HG03469 (cell line): Measurements from ENCODE around the gene HSPA12A.
A peak's percentile ranks its signal among the peaks of the same experiment; 100 is the strongest.

Experiments used
- ATAC-seq: cut with Tn5 transposase; IDR thresholded peaks from one replicate; pipeline ENCODE4 v1.9.1; 2021; ENCODE audit warnings: mild to moderate bottlenecking, moderate library complexity, moderate number of reproducible peaks; ENCODE audit not compliant: unreplicated experiment

Gene HSPA12A, protein sequence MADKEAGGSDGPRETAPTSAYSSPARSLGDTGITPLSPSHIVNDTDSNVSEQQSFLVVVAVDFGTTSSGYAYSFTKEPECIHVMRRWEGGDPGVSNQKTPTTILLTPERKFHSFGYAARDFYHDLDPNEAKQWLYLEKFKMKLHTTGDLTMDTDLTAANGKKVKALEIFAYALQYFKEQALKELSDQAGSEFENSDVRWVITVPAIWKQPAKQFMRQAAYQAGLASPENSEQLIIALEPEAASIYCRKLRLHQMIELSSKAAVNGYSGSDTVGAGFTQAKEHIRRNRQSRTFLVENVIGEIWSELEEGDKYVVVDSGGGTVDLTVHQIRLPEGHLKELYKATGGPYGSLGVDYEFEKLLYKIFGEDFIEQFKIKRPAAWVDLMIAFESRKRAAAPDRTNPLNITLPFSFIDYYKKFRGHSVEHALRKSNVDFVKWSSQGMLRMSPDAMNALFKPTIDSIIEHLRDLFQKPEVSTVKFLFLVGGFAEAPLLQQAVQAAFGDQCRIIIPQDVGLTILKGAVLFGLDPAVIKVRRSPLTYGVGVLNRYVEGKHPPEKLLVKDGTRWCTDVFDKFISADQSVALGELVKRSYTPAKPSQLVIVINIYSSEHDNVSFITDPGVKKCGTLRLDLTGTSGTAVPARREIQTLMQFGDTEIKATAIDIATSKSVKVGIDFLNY

DNA sequence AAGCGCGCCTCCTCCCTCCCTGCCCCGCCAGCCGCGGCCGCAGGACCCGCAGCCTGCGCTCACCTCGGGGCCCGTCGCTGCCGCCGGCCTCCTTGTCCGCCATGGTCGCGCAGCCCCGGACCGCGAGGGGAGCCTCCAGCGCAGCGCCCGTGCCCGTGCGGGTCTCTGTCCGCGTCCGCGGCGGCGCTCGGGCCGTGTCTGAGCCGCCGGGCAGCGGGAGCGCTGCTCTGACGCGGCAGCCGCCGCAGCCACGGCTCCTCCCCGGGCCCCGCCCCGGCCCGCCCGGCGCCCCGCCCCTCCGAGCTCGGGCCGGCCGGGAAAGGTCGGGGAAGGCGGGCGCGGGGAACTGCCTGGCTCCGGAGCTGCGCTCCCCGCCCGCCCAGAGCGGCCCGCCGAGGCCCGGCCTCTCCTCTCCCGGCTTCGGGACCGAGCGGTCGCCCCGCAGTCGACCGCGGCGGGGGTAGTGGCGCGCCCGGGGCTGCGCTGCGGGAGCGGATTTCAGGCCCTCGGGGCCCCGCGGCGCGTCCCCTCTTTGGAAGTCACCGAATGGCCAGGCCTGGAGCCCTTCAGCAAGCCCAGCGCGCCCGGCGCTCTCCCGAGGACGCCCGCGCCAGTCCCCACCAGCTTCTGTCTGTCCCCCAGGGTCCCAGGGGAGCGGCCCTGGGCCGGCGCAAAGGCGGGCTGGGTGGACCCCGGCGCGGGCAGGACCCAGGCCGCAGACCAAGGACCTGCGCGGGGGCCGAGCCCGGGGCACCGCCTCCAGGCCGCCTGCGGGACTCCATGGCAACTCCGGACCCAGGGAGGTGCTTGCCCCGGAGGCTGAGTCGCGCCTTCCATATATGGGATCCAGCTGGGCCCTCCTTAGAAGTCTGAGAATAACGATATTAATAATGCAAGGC lies at the start of gene HSPA12A:
Gene HSPA12A, minus strand, starts transcription at position 200 of the 899 bp plus-strand sequence. Its CDS starts 97 bp downstream, at position 103.
- ATAC-seq: peak; percentile 87

DNA sequence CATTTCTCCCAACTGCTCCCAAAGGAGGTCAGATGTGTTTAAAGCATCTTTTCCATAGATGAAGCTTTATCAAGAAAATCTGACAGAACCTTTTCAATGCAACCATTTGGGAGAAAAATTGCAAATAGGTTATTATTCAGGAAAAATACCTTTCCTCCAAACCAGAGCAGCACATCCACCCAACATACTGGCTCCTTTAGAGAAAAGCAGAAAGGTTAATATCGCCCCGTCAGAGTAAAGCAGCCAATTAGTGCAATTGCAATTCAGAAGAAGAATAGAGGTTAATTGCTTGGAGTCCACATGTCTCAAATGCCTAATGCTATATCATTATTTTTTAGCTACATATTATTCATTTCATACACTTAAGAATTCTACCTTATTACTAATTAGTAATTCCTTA lies 48.9 kb upstream of the HSPA12A start:
- ATAC-seq: no peak

DNA sequence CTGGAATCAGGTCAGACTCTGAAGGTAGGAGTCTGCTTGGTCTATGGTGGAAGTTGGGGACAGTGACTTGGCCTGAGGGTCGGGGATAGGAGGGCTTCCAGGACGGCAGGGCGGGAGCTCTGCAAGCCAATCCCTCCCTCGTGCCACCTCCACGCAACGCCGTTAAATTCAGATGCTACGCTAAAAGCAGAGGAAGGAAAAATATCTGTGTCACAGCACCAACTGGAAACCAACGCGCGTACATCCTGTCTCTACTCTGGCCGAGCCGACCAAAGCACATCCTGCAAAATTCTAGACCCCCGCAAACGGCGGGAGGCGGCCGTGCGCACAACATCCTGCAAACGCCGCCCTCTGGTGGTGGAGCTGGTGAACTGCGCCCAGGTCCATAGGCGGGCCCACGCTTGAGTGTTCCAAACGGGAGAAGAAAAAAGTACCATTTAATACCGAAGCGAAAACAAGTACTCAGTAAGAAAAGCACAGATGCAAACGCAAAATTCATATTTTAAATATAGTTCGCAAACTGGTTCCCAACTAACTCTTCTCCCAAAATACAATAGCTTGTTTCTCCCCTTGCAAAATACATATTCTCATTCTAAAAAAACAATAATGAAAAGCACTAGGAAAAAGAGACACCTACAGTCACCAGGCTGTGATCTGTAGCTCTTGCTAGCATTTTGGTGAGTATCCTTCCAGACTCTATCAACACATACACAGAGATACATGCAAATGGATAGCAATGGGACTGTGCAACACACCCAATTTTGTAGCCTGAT lies 45.7 kb upstream of the HSPA12A start:
- no peak for ATAC-seq

DNA sequence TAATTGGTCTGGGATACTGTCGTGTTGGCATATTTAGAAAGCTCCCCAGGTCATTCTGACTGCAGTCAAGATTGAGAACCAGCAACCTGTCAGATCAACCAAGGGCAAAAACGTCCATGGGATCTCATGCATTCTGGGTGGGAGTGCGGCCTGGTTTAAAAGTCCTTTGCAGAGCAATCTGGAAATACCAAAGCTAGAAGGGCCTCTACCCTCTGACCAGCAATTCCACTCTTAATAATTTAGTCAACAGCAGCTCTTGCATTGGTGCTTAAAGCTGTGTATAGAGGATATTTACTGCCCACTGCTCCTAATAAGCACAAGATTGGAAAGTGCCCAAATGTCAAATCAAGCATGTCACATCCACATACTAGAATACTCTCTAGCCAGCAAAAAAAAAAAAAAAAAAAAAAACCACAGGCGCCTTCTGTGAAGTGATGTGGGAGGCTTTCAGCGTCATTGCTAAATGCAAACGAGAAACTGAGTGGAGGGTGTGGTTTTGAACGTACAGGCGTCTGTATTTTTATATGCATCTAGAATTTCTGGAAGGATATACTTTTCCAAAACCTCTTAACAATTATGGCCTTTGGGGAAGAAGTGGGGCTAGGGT lies 44.8 kb upstream of the HSPA12A start:
- ATAC-seq: no peak

DNA sequence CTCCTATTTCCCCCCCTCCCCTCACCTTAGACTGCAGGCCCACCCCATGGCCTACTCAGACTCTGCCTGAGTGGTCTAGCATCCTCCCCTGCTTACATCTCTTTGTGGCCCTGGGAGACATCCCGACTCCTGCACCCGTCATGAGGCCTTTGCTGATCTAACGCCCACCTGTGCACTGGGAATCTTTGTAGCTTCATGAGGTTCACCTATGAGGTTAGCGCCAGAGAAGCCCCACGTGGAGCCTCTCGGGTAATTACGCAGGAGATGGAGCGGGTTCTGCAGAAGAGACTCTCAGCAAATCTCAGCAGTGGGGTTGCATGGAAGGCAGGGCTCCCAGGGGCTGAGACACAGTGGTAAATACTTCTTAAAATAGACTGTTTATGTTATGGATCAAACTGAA lies 43.5 kb upstream of the HSPA12A start:
- ATAC-seq: no peak

DNA sequence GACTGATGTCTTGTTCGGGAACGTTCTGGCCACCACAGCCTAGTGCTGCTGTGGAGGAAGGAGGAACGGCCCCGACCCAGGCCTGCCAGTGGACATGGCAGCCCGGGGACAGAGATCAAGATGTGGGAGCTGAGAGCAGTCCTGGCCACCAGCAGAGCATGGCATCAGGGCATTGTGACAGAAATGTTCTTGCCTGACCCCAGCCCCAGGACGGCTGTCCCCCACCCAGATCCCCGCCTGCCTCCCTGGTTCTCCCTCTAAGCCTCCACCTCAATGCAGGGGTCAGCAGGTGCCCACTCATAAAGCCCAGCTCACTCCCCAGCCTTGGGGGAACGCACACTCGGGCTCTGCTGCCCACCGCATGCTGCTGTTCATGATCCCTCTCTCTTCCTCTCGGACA lies 42.9 kb upstream of the HSPA12A start:
- no peak for ATAC-seq

DNA sequence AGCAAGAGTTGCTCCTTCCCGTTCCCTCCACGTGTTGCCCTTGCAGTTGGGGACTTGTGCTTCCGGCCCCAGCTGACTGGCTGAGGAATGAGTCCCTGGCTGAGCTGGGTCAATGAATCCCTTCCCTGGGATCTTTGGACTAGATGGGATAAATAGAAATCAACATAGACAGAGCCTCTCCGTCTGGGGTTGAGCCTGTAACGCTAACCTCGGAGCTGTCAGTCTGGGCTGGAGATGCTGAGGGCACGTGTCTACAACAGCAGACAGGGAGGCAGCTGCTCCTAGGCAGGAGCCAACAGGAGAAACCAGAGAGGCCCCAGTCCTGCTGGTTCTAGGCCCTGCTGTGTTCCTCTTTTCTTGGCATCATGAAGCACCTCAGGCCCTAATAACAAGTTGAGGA lies 42.3 kb upstream of the HSPA12A start:
- no peak for ATAC-seq

DNA sequence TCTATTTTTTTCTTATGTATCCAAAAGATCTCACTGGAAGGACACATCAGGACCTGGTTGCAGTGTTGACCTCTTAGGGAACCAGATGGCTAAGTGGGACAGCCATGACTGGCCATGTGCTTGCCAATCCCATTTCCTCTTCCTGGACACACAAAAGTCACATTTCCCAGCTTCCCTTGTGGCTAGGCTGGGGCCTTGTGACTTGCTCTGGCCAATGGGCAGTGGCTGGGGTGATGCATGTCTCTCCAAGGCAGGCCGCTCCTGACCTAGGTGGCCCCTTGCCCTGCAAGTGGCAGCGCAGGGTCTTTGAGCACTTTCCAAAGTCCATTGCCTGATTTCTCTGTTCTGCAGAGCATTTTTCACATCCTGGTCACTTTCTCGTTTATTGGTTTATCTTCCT lies 41.7 kb upstream of the HSPA12A start:
- ATAC-seq: no peak

DNA sequence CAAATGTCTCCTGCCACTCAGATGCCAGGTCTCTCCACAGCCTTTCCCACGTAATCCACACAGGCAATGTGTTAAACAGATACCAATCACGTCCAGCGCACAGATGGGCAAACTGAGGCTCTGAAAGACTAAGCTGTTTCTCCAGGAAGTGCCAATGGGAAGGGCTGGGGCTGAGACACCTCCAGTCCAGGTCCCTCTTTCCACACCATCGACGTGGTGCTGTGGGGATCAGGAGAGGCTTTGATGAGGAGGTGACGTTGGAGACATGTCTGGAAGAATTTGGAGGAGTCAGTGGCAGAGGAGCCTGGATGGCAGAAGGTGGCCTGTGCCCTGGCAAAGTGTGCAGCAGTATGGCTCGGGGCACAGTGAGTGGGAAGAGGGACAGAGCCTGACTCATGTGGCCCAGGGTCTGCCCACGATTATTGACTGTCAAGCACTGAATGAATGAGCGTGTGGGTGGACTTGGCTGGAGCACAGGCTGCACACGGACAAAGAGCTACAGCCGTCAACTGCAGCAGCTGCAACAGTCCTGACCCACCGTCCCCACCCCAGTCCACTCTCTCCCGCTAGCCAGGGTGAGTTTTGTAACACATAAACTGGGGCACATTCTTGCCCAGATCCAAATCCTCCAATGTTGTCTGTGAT lies 40.8 kb upstream of the HSPA12A start:
- no peak for ATAC-seq

DNA sequence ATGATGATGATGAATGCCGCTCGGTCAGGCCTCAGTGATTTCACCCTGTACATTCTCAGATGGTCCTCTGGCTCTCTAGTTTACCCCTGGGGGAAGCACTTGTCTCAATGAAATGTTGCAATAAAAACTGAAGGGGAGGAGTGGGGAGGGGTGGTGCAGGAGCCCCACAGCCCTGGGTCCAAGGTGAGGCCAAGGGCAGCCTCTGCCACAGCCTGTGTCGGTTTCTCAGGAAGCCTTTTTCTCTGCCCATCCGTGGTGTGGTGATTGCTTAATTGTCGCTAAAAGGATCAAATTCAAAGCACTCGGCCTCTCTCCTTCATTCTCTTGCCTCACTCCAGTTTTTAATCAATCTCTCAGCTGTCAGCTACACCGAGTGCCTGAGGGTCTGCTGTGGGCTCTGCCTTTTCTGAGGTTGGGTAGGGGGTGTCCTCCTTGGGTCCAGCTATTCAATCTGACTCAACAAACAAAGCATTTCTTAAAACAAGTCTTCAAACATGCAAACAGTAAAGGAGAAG lies 39.1 kb upstream of the HSPA12A start:
- ATAC-seq: no peak

DNA sequence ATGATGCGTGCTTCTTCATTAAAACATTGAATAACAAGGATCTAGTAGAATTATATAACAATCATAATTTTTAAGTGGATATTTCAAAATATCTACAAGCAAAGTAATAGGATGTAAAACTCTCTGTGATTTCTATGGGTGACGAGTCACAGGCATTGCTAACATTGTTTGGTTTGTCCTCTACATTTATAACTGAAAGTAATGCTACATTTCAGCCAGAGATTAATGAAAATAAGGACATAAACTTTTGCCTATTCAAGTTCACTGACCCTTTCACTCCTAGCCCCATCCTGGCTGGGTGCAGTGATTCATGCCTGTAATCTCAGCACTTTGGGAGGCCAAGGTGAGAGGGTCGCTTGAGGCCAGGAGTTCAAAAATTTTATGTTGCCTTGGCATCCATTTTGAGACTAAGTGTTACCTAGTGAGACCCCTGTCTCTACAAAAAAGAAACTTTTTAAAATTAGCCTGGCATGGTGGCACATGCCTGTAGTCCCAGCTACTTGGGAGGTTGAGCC lies 38.4 kb upstream of the HSPA12A start:
- no peak for ATAC-seq

DNA sequence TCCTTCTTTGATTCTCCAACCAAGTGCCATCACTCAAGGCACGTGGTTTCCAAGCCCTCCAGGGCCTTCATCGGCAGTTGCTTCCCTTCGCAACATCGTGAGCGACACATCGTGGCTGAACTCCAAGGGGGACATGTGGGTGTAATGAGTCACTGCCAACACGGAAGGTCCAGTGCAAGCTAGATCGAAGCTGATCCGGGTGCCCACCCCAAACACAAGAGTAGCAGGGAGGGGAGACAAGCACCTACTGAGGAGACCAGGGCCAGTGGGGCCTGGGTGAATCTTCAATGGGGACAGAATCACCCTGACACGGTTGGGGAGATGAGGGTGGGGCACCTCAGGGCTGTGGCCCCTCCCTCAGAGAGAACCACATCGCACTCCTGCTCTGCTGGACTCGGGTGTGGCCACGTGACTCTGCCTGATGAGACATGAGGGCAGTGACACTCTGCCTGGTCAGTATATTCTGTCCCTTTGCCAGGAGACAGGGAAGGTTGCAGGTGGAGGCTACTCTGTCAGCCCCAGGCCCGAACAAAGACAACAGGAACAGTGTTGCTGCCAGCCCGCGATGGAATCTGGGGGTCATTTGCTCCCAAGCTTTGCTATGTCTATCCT lies 36.8 kb upstream of the HSPA12A start:
- ATAC-seq: no peak

DNA sequence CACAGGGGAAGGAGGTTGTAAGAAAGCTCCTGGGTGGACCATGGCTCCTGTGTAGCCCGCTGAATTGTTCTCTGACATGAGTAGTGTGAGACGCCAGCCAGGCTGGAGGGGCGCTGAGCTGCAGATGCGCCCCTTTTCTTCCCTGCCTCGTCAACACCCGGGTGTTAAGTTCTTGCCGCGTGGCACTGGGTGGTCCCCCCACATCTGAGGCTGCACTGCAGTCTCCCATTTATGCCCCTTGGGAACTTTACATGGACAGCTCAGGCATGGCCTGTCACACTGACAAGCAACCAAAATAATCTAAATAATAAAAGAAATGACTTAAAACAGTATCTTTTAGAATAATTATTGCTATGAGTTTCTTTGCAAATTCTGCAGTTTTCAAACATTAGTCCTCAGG lies 34.6 kb upstream of the HSPA12A start:
- ATAC-seq: no peak

DNA sequence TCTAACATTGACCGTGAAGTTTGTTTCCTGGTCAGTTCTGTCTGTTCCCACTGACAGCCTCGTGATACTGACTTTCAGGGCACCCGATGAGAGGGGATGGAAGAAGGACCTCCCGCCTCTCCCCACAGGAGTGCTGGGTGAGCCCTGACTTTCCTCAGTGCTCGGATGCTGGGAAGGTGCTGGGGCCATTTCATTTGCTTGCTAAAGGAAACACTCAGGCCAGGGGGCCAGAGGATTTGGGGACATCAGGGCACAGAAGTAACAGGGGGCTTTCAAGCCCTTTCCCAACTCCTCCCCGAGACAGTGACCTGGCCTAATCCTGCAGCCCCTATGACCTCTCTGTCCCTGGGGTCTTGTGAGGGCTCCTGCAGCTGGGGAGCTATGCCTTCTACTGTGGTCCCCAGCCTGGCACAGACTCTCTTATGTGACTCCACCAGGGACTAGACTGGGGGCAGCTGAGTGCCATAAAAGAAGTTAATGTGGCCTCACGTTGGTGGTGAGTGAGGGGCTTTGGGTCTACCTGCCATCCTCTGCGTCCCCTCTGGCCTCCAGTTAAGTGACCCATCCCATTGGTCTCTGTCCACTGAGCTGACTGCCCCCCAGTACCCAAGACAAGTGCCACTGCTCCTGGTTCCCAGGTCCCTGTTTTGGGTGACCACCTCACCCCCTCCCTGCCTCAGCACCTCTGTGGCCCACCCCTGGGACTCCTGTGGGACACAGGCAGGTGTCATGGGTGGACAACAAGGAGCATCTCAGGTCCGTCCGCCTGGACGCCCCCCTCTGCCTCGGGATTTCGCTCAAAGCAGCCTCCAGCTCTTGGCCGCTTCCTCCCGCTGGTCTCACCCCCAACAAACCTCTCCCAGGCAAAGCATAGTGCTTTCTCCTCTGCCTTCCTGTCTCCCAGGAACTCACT lies 33.4 kb upstream of the HSPA12A start:
- no peak for ATAC-seq

DNA sequence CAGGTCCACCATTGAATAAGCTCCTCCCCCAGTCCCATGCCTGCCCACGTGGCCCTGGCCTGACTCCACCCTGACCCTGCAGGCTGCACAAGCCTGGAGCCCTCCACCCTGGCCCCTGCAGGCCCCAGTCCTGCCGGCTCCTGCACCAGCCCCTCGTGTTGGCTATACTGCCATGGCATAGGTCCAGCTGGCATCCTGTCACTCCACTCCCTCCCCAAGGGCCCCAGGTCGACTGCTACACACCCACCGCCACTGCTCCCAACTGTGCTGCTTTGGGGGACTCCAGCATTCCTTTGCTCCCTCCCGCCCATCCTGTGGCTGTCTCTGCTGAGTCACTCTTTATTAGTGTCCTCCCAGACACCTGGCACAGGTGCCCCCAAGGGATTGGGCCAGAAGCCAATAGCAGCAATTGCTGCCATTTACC lies 32.4 kb upstream of the HSPA12A start:
- ATAC-seq: no peak

DNA sequence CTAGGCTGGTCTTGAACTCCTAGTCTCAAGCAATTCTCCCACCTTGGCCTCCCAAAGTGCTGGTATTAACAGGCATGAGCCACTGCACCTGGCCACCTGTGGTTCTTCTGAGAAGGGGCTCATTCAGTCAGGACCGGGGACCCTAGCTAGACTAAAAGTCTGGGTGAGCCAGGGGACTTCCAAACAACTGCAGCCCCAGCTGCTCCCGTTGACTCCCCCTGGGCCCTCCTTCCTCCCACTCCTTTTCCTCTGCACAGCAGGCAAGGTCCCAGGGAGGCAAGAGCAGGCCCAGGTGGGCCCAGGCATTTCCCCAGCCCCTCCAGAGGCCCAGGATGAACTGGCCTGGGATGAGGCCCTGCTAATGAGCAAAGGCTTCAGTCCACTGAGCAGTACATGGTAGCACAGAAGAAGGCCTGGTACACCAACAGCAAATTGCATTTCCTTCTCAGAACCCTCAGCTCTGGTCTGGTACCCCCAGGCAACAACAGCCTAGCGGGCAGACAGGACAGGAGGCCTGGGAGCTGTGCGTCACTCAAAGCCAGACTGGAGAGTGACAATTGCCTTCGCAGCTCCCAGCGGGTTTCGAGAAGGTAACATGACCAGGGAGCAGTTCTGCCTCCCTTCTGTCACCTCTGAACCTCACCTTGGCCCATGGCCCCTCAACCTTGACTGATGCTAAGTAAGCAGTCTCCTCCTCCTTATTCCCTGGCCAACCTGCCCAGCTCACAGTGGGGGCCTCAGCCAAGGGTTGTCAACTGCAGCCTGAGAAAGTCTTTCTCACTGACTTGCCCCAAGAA lies 30.7 kb upstream of the HSPA12A start:
- no peak for ATAC-seq
